Activated T-cell treated with anti-CD3 and anti-CD28 coated beads, Interleukin-2, amount 50 U/mL, for 72 hours (primary cell): ENCODE results near the gene CDK5R1. TPM values are rescaled to one million over a fixed set of nuclear protein-coding genes. Genes with fewer than 3 reads are reported as not detected.
"Not testable (repeated sequence)": the region's sequence is repeated elsewhere in the genome, so short reads cannot be mapped to it uniquely, and the experiment has no call there.

Experiments used
- ATAC-seq, 2 donors: fragments of 150-1000 bp; cut with Tn5 transposase; replicated peaks in 1 of 2; 2 replicates each; pipeline ENCODE4 v1.10.0; 2021; ENCODE audit warnings: moderate library complexity in 2 of 2, mild to moderate bottlenecking in 1 of 2
- DNase-seq, 2 donors: peaks; one replicate each; pipeline ENCODE4 v3.0.0; 2021 to 2022; ENCODE audit warnings: mixed read lengths in 1 of 2
- H3K27ac Mint-ChIP-seq: one replicate; pipeline ENCODE4 v1.8.0; 2022; ENCODE audit warnings: mild to moderate bottlenecking, moderate library complexity, mixed read lengths
- H3K27me3 Mint-ChIP-seq: one replicate; pipeline ENCODE4 v1.8.0; 2022; ENCODE audit warnings: low read depth, mixed read lengths
- H3K36me3 Mint-ChIP-seq, 2 donors: one replicate each; pipeline ENCODE4 v1.8.0; 2022; ENCODE audit warnings: mixed read lengths in 2 of 2, mild to moderate bottlenecking in 1 of 2; ENCODE audit not compliant: insufficient read depth in 2 of 2
- H3K4me1 Mint-ChIP-seq: one replicate; pipeline ENCODE4 v1.8.0; 2022; ENCODE audit warnings: low read depth, mixed read lengths
- H3K4me3 Mint-ChIP-seq, 2 donors: one replicate each; pipeline ENCODE4 v1.8.0; 2022; ENCODE audit warnings: mild to moderate bottlenecking in 2 of 2, mixed read lengths in 2 of 2, moderate library complexity in 2 of 2
- H3K9me3 Mint-ChIP-seq, 2 donors: one replicate each; pipeline ENCODE4 v1.8.0; 2022; ENCODE audit warnings: mixed read lengths in 2 of 2
- total RNA-seq, 2 donors: library from RNA; stranded (reverse); gene quantifications; one replicate each; pipeline ENCODE4 v1.2.3, GENCODE V29; 2022

The CDK5R1 gene
- total RNA-seq, 2 donors from 2014 or later = 22.5 to 24.6 TPM

- Mint-ChIP-seq H3K4me1 (peaks cover 93% of the 10 kb centered on the region), H3K36me3 (peaks cover 0 to 3% of the 10 kb centered on the region in 2 donors), H3K27me3 (no peaks in the 10 kb centered on the region), H3K9me3 (no peaks in the 10 kb centered on the region), H3K4me3 (peak overlapping the region; percentile 87 to 93), H3K27ac (no peak overlapping the region)
- ATAC-seq (no peak), DNase-seq (no peak)
These were observed 31.2 kb downstream of the CDK5R1 start for GRCh38 chr17:32517982-32518381.

DNA sequence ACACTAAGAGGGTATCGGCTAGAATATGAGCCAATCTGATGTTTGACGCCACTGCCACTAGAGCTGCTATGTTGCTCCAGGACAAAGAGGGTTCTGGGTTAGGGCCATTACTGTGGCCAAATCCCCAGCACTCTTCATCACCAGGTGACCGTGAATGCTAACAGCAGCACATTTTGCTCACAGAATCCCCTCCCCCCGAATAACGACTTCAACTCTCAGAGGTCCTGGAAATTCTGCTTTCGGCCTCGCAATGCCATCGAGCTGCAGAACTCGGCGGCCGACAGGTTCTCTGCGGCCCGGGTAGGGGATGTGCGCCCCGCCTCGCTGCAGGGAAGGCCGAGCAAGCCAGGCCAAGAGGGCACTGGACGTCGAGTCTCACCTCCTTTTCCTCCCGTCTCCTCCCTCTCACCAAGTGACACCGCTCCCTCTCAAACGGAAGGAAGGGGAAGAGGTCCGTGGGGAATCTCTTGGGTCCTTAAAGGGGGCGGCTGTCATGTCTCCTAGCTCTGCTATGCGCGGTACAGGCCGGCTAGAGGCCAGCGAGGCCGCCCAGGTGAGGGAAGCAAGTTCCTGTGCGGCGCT, 31.9 kb downstream of the CDK5R1 start:
- H3K9me3 Mint-ChIP-seq = no peaks in the 10 kb centered on the region
- peak overlapping the region; percentile 43 for H3K27ac Mint-ChIP-seq
- H3K36me3 Mint-ChIP-seq = peaks cover 0 to 3% of the 10 kb centered on the region in 2 donors
- H3K27me3 Mint-ChIP-seq = no peaks in the 10 kb centered on the region
- peaks cover 93% of the 10 kb centered on the region for H3K4me1 Mint-ChIP-seq
- ATAC-seq = no peak
- no peak for DNase-seq
- H3K4me3 Mint-ChIP-seq = peak overlapping the region; percentile 87 to 93

DNA sequence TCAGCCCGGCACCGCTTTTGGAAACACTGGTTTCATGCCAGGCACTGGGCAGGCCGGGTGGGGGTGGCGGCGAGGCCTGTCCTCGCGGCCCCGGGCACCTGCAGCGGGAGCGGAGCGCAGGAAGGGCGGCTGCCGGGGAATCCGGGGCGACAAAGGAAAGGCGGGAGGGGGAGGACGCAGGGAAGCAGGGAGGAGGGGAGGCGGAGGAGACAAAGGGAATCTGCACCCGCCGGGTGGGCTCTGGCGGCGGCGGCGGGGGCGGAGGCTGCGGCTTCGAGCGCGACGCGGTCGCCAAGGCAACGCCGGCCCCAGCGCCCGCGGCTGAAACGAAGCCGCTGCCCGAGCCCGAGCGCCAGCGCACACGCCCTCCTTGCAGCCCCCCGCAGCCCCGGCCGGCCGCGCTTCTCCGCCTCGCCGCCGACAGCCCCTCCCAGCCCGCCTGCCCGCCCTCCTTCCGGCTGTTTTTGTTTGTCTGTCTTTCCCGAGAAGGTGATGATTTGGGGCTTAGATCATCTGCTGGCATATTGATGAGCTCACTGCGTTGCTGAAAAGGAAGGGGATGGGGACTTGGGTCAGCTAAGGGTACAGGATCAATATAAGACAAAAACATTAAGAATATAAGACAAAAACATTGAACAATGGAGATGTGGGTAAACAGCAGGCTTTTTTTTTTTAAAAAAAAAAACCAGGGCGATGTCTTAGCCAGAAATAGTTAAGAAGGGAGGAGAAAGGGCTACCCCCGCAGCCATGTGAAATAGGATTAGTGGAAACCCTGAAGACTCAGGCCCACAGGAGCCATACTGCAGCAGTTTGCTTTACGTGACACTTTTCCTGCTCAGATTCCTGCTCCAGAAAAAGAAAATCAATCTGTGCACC, 32.7 kb downstream of the CDK5R1 start:
- Mint-ChIP-seq H3K27ac (peak overlapping the region; percentile 47), H3K27me3 (no peaks in the 10 kb centered on the region), H3K36me3 (peaks cover 0 to 3% of the 10 kb centered on the region in 2 donors), H3K9me3 (no peaks in the 10 kb centered on the region), H3K4me3 (peak overlapping the region; percentile 87 to 93), H3K4me1 (peaks cover 99% of the 10 kb centered on the region)
- ATAC-seq (peak; percentile 16 to 20), DNase-seq (peak; percentile 73 to 75)

GRCh38 chr17:32520104-32520701, 33.4 kb downstream of the CDK5R1 start:
- Mint-ChIP-seq H3K4me1 (peaks cover 99% of the 10 kb centered on the region), H3K27ac (peak overlapping the region; percentile 47), H3K36me3 (peaks cover 0 to 3% of the 10 kb centered on the region in 2 donors), H3K9me3 (no peaks in the 10 kb centered on the region), H3K27me3 (no peaks in the 10 kb centered on the region), H3K4me3 (peak overlapping the region; percentile 87 to 93)
- DNase-seq = peak; percentile 61 to 74
- ATAC-seq = peak; percentile 29 to 48

DNA sequence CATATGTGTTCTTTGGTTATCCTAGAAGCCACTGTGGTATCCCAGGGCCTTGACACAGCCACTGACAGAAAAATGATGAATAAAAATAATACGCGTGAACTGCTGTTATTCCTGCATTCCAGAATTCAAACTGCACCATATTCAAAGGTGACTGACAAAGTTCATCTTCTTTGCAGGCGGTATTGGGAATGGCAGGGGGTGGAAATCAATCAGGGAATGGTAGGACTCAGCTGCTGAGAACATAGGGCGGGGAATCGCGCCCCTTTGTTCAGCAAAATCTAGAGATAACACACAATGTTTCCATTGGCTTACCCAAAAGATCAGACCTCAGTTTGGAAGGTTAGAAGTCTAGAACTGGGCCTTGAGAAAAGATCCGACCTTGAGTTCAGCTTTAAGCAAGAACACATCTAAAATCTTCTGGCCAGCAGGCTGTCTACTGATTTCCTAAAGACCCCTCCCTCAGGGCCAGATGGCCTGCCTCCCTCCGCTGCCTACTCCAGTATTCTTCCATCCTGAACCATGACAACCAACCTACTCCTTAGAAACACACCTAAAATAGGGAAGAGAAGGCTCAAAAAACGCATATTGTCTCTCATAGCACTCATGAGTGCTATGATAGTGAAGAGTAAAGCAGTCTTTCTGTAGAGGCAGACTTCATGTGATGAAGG, 34.1 kb downstream of the CDK5R1 start:
- ATAC-seq = no peak
- H3K9me3 Mint-ChIP-seq = no peaks in the 10 kb centered on the region
- H3K4me3 Mint-ChIP-seq = peak overlapping the region; percentile 87 to 93

GRCh38 chr17:32523017-32523680, 36.4 kb downstream of the CDK5R1 start:
- Mint-ChIP-seq H3K27ac (peak overlapping the region; percentile 88), H3K4me3 (peak overlapping the region; percentile 75 to 82), H3K4me1 (peaks cover 94% of the 10 kb centered on the region), H3K9me3 (no peaks in the 10 kb centered on the region), H3K36me3 (peaks cover 0 to 9% of the 10 kb centered on the region in 2 donors), H3K27me3 (no peaks in the 10 kb centered on the region)
- DNase-seq (peak; percentile 69 to 75), ATAC-seq (peak; percentile 61 to 69)

More for the DNA sequence above, 34.1 kb downstream of the CDK5R1 start:
- Mint-ChIP-seq H3K27me3 (no peaks in the 10 kb centered on the region), H3K4me1 (peaks cover 99% of the 10 kb centered on the region), H3K27ac (peak overlapping the region; percentile 47), H3K36me3 (peaks cover 0 to 3% of the 10 kb centered on the region in 2 donors)
- DNase-seq = no peak

- ATAC-seq (peak; percentile 66 to 68), DNase-seq (peak; percentile 49 to 57)
- peak overlapping the region; percentile 88 for H3K27ac Mint-ChIP-seq
- peak overlapping the region; percentile 75 to 82 for H3K4me3 Mint-ChIP-seq
- no peaks in the 10 kb centered on the region for H3K9me3 Mint-ChIP-seq
- H3K27me3 Mint-ChIP-seq = no peaks in the 10 kb centered on the region
- H3K36me3 Mint-ChIP-seq = peaks cover 0 to 9% of the 10 kb centered on the region in 2 donors
- H3K4me1 Mint-ChIP-seq = peaks cover 94% of the 10 kb centered on the region
These were observed 37.2 kb downstream of the CDK5R1 start for GRCh38 chr17:32523827-32524552.

- Mint-ChIP-seq H3K4me3 (peak overlapping the region in 1 of 2 donors; percentile 75), H3K4me1 (peaks cover 92% of the 10 kb centered on the region), H3K27ac (peak overlapping the region; percentile 52)
- not testable (repeated sequence) for ATAC-seq, H3K9me3 Mint-ChIP-seq, H3K36me3 Mint-ChIP-seq, H3K27me3 Mint-ChIP-seq, DNase-seq
These were observed 37.7 kb downstream of the CDK5R1 start for GRCh38 chr17:32524553-32524880.

DNA sequence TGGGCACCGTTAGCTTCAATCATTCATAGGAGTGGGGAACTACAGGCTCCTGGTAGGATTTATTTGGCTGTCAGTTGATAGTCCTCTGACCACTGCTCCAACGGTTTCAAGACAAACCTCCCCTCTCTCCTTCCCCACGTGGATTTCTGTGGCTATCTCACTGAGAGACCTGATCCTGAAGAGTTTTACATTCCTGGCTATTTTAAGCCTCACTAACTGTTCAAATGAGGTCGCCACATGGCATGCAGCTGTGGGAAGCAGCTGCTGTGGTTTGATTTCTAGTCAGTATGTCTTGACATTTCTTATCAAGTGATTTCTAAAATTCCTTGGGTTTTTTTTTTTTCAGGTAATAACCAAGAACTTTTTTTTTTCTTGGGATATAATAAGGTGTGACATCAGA, 38.3 kb downstream of the CDK5R1 start:
- Mint-ChIP-seq H3K27ac (peak overlapping the region; percentile 52), H3K4me1 (peaks cover 86% of the 10 kb centered on the region)

DNA sequence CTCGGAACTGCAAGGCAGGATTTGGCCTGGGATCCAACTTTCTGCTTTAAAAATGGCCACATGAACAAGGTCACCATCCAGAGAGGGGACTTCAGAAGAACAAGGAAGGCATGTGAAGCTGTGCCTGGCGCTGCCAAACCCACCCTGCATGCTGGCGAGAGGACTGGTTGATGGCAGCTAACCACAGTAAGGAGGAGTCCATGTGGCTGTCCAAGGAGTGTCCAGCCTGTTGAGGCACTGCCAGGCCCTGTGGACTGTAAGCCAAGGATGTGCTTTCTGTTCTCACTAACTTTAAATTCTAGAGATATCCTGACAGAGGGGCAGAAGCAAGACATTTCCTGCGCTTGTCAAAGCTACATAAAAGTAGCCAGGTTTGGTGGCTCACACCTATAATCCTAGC, 40.4 kb downstream of the CDK5R1 start:
- no peaks in the 10 kb centered on the region for H3K27me3 Mint-ChIP-seq
- H3K36me3 Mint-ChIP-seq = peaks cover 0 to 9% of the 10 kb centered on the region in 2 donors
- no peak overlapping the region for H3K4me3 Mint-ChIP-seq
- ATAC-seq (no peak), DNase-seq (no peak)
- H3K9me3 Mint-ChIP-seq = no peaks in the 10 kb centered on the region
- H3K4me1 Mint-ChIP-seq = peaks cover 66% of the 10 kb centered on the region
- H3K27ac Mint-ChIP-seq = no peak overlapping the region

More for the DNA sequence above, 38.3 kb downstream of the CDK5R1 start:
- no peak for ATAC-seq
- Mint-ChIP-seq H3K9me3 (no peaks in the 10 kb centered on the region), H3K4me3 (peak overlapping the region; percentile 29 to 42), H3K36me3 (peaks cover 0 to 9% of the 10 kb centered on the region in 2 donors), H3K27me3 (no peaks in the 10 kb centered on the region)
- no peak for DNase-seq

DNA sequence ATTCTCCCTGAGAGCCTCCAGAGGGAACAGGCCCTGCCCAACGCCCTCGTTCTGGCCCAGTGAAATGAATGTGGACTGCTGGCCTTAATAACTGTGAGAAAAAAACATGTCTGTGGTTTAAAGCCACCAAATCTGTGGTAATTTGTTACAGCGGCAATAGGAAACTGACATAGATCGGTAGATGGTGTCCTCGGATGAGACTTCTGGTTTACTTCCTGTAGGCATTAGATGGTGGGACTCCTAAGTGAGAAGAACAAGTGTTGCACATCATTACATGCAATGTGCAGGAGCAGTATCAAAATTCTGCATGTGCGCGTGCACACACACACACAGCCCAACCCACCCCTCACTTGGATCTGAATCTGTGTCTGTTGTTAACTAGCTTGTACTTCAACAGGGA, 42.0 kb downstream of the CDK5R1 start:
- H3K27me3 Mint-ChIP-seq = no peaks in the 10 kb centered on the region
- H3K4me3 Mint-ChIP-seq = no peak overlapping the region
- no peak overlapping the region for H3K27ac Mint-ChIP-seq
- no peaks in the 10 kb centered on the region for H3K9me3 Mint-ChIP-seq
- peaks cover 59% of the 10 kb centered on the region for H3K4me1 Mint-ChIP-seq
- ATAC-seq (no peak), DNase-seq (no peak)
- H3K36me3 Mint-ChIP-seq = peaks cover 0 to 8% of the 10 kb centered on the region in 2 donors

- DNase-seq = no peak
- Mint-ChIP-seq H3K36me3 (peaks cover 0 to 8% of the 10 kb centered on the region in 2 donors), H3K27me3 (no peaks in the 10 kb centered on the region), H3K4me1 (peaks cover 52% of the 10 kb centered on the region), H3K9me3 (no peaks in the 10 kb centered on the region), H3K4me3 (no peak overlapping the region), H3K27ac (no peak overlapping the region)
- no peak for ATAC-seq
These were observed 42.8 kb downstream of the CDK5R1 start for GRCh38 chr17:32529604-32530003.
